Liver (tissue), 9 donors: ENCODE results near the gene TRABD. TPM values are rescaled to one million over a fixed set of nuclear protein-coding genes. Genes with fewer than 3 reads are reported as not detected.

Source experiments
- DNase-seq: peaks from one replicate; pipeline ENCODE4 v3.0.0-alpha.2; 2017; ENCODE audit warnings: low spot score
- H3K27ac ChIP-seq, 2 donors: one replicate each; pipeline ENCODE4 v1.7.0; 2013; ENCODE audit warnings: inconsistent platforms in 2 of 2, low read length in 2 of 2, control low read depth in 1 of 2, low read depth in 1 of 2, mild to moderate bottlenecking in 1 of 2
- H3K27me3 ChIP-seq, 4 donors: one replicate each; pipeline versions ENCODE4 v1.6.1 to v1.7.0; 2013; ENCODE audit warnings: low read length in 3 of 4, inconsistent platforms in 1 of 4, mild to moderate bottlenecking in 1 of 4, moderate library complexity in 1 of 4; ENCODE audit not compliant: control insufficient read depth in 4 of 4, insufficient read depth in 4 of 4
- H3K36me3 ChIP-seq, 4 donors: one replicate each; pipeline versions ENCODE4 v1.6.1 to v1.7.0; 2013; ENCODE audit warnings: low read length in 3 of 4, mild to moderate bottlenecking in 3 of 4, low read depth in 1 of 4, moderate library complexity in 1 of 4; ENCODE audit not compliant: control insufficient read depth in 4 of 4, insufficient read depth in 3 of 4
- H3K4me1 ChIP-seq, 4 donors: one replicate each; pipeline versions ENCODE4 v1.6.1 to v1.7.0; 2013; ENCODE audit warnings: low read length in 3 of 4, mild to moderate bottlenecking in 3 of 4, moderate library complexity in 1 of 4; ENCODE audit not compliant: control insufficient read depth in 4 of 4, insufficient read depth in 4 of 4
- H3K4me3 ChIP-seq, 3 donors: one replicate each; pipeline versions ENCODE4 v1.6.1 to v1.7.0; 2013; ENCODE audit warnings: low read length in 3 of 3, control low read depth in 1 of 3, low read depth in 1 of 3, mild to moderate bottlenecking in 1 of 3
- H3K9ac ChIP-seq, 2 donors: one replicate each; pipeline ENCODE4 v1.7.0; 2013; ENCODE audit warnings: low read length in 2 of 2, mild to moderate bottlenecking in 2 of 2, moderate library complexity in 2 of 2, control low read depth in 1 of 2, low read depth in 1 of 2
- H3K9me3 ChIP-seq, 4 donors: one replicate each; pipeline versions ENCODE4 v1.6.1 to v1.7.0; 2013; ENCODE audit warnings: low read length in 3 of 4; ENCODE audit not compliant: control insufficient read depth in 4 of 4
- EGR1 ChIP-seq, 2 donors: IDR thresholded peaks; 2 replicates each; pipeline ENCODE4 v1.6.1; 2016 to 2018; ENCODE audit warnings: antibody characterized with exemption in 2 of 2, low read depth in 2 of 2
- FOXA1 ChIP-seq: IDR thresholded peaks from 2 replicates; pipeline ENCODE4 v1.6.1; 2016; ENCODE audit warnings: antibody characterized with exemption
- GABPA ChIP-seq, 2 donors: IDR thresholded peaks in 1 of 2; conservative IDR thresholded peaks in 1 of 2; 2 replicates each; pipeline ENCODE4 v1.6.1; 2016; ENCODE audit warnings: antibody characterized with exemption in 2 of 2, mild to moderate bottlenecking in 1 of 2, moderate library complexity in 1 of 2
- HNF4A ChIP-seq, 2 donors: conservative IDR thresholded peaks; 2 replicates each; pipeline ENCODE4 v1.6.1; 2016; ENCODE audit warnings: antibody characterized with exemption in 2 of 2, mild to moderate bottlenecking in 2 of 2
- NR2F2 ChIP-seq: IDR thresholded peaks from 2 replicates; pipeline ENCODE4 v1.6.1; 2016; ENCODE audit warnings: antibody characterized with exemption
- RAD21 ChIP-seq, 2 donors: IDR thresholded peaks; 2 replicates each; pipeline ENCODE4 v1.6.1; 2016; ENCODE audit warnings: antibody characterized with exemption in 2 of 2, mild to moderate bottlenecking in 2 of 2
- RXRA ChIP-seq, 2 donors: IDR thresholded peaks; 2 replicates each; pipeline ENCODE4 v1.6.1; 2017 to 2018; ENCODE audit warnings: antibody characterized with exemption in 2 of 2, mild to moderate bottlenecking in 1 of 2
- SP1 ChIP-seq: IDR thresholded peaks from 2 replicates; pipeline ENCODE4 v1.6.1; 2018; ENCODE audit warnings: antibody characterized with exemption, mild to moderate bottlenecking
- TAF1 ChIP-seq: conservative IDR thresholded peaks from 2 replicates; pipeline ENCODE4 v1.6.1; 2016; ENCODE audit warnings: antibody characterized with exemption, mild to moderate bottlenecking
- YY1 ChIP-seq: IDR thresholded peaks from 2 replicates; pipeline ENCODE4 v1.6.1; 2016; ENCODE audit warnings: antibody characterized with exemption, mild to moderate bottlenecking
- WGBS: extraction: QIAGEN DNeasy Blood & Tissue Kit; methylation state at CpG from one replicate; pipeline ENCODE4 v1.1.7; 2013; 5-methylcytosine and 5-hydroxymethylcytosine counted together
- polyA plus RNA-seq, 2 donors: library from polyadenylated mRNA; stranded (reverse) in 1 of 2; unstranded in 1 of 2; fragments of 200-250 nt in 1 of 2; fragments of >200 nt in 1 of 2; fragmentation: Nextera tagmentation in 1 of 2; extraction: Ambion mirVana in 1 of 2; gene quantifications; one replicate each; pipeline versions ENCODE4 v1.2.1 to v1.2.3, GENCODE V29; 2013 to 2015
- total RNA-seq, 2 donors: library from RNA; depleted of rRNA; stranded (reverse); fragments of >200 nt; gene quantifications; one replicate each; pipeline ENCODE4 v1.2.3, GENCODE V29; 2014
- TF ChIP-seq, protein P1 (sequence below): fragments of 150-350 bp; IDR thresholded peaks from 2 replicates; pipeline ENCODE4 v1.5.1; 2017; ENCODE audit warnings: improper control_type of control experiment, low read depth, low read length; ENCODE audit not compliant: missing input control
- TF ChIP-seq, protein P2 (sequence below): IDR thresholded peaks from 2 replicates; pipeline ENCODE4 v1.6.1; 2016; ENCODE audit warnings: antibody characterized with exemption
- TF ChIP-seq, protein P3 (sequence below): IDR thresholded peaks from 2 replicates; pipeline ENCODE4 v1.6.1; 2016; ENCODE audit warnings: antibody characterized with exemption
- TF ChIP-seq, protein P4 (sequence below): IDR thresholded peaks from 2 replicates; pipeline ENCODE4 v1.6.1; 2016; ENCODE audit warnings: antibody characterized with exemption, mild to moderate bottlenecking
- TF ChIP-seq, protein P5 (sequence below): IDR thresholded peaks from 2 replicates; pipeline ENCODE4 v1.6.1; 2016; ENCODE audit warnings: antibody characterized with exemption
- donor health status: healthy.
- donor health status: healthy.
- donor health status: healthy.
- donor health status: healthy.
- donor health status: healthy.

Gene TRABD
- total and polyA plus RNA-seq, 4 donors = 10.5 to 29.7 (median 16.4) TPM

DNA sequence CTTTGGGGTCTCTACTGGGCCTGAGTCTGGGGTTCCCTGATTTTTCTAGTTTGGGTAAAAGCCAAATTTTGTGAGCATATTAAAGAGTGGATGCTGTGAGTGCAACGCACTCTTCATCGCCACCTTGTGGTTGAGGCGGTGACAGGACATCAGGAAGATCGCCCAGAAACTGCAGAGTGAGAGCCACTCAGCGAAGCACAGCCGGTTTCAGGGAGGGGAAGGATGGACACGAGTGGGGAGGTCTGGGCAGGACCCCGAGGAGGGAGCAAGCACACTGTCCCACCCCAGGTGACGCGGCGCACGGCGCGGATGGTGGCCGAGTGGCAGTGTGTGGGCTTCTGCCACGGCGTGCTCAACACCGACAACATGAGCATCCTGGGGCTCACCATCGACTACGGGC, 24.2 kb downstream of the TRABD start:
- DNase-seq = peak; percentile 67
- Histone ChIP-seq H3K4me1 (peaks cover 4 to 56% (median 38%) of the 10 kb centered on the region in 4 donors), H3K36me3 (peaks cover 18 to 52% (median 27%) of the 10 kb centered on the region in 4 donors), H3K27me3 (no peaks in the 10 kb centered on the region), H3K27ac (no peak overlapping the region), H3K4me3 (no peak overlapping the region), H3K9ac (no peak overlapping the region), H3K9me3 (no peaks in the 10 kb centered on the region)
- TF ChIP-seq HNF4A (conservative IDR thresholded peaks at IDR 0.05) (no peak), RAD21 (IDR thresholded peaks at IDR 0.05) (peak; percentile 77 to 88), EGR1 (IDR thresholded peaks at IDR 0.05; ENCODE audit: low read depth in 2 of 2) (no peak), GABPA (IDR thresholded peaks at IDR 0.05 in 1 of 2, conservative IDR thresholded peaks at IDR 0.05 in 1 of 2) (no peak), YY1 (no peak)
- TF ChIP-seq, protein P1, sequence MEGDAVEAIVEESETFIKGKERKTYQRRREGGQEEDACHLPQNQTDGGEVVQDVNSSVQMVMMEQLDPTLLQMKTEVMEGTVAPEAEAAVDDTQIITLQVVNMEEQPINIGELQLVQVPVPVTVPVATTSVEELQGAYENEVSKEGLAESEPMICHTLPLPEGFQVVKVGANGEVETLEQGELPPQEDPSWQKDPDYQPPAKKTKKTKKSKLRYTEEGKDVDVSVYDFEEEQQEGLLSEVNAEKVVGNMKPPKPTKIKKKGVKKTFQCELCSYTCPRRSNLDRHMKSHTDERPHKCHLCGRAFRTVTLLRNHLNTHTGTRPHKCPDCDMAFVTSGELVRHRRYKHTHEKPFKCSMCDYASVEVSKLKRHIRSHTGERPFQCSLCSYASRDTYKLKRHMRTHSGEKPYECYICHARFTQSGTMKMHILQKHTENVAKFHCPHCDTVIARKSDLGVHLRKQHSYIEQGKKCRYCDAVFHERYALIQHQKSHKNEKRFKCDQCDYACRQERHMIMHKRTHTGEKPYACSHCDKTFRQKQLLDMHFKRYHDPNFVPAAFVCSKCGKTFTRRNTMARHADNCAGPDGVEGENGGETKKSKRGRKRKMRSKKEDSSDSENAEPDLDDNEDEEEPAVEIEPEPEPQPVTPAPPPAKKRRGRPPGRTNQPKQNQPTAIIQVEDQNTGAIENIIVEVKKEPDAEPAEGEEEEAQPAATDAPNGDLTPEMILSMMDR = peak; percentile 76
- TF ChIP-seq, protein P2, sequence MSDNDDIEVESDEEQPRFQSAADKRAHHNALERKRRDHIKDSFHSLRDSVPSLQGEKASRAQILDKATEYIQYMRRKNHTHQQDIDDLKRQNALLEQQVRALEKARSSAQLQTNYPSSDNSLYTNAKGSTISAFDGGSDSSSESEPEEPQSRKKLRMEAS = no peak
- WGBS = 63% methylated on average over 20 of the region's 20 CpGs

DNA sequence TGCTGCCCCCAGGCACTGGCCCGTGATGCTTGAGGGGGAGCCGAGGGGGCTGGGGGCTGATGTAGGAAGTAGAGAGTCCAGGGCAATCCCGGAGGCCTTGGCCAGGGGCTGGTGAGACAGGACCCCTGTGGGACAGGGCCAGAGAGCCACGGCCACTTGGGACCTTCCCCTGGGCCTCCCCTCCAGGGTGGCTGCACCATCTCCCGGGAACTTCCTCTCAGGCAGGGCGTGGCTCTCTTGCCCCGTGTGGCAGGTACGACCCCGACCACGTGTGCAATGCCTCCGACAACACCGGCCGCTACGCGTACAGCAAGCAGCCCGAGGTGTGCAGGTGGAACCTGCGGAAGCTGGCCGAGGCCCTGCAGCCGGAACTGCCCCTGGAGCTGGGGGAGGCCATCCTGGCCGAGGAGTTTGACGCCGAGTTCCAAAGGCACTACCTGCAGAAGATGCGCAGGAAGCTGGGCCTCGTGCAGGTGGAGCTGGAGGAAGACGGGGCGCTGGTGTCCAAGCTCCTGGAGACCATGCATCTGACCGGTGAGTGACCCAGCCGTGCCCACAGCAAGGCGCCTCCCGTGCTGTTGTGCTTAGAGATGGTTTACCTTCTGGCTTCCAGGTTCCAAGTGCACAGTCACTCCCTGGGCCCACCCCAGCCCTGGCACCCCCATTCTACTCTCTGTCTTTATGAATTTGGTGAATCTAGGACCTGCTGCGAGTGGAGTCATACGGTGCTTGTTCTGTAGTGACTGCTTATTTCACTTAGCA, 24.8 kb downstream of the TRABD start:
- no peak for DNase-seq
- WGBS = 83% methylated on average over 32 of the region's 32 CpGs
- no peaks in the 10 kb centered on the region for H3K9me3 ChIP-seq
- H3K9ac ChIP-seq = no peak overlapping the region
- H3K4me1 ChIP-seq = peaks cover 3 to 52% (median 36%) of the 10 kb centered on the region in 4 donors
- H3K4me3 ChIP-seq = no peak overlapping the region
- TF ChIP-seq RXRA (IDR thresholded peaks at IDR 0.05) (no peak), GABPA (IDR thresholded peaks at IDR 0.05 in 1 of 2, conservative IDR thresholded peaks at IDR 0.05 in 1 of 2) (no peak), RAD21 (IDR thresholded peaks at IDR 0.05) (no peak), HNF4A (conservative IDR thresholded peaks at IDR 0.05) (no peak), NR2F2 (no peak), FOXA1 (no peak), YY1 (no peak), TAF1 (no peak), SP1 (no peak)
- TF ChIP-seq, protein P2 = no peak
- TF ChIP-seq, protein P3, sequence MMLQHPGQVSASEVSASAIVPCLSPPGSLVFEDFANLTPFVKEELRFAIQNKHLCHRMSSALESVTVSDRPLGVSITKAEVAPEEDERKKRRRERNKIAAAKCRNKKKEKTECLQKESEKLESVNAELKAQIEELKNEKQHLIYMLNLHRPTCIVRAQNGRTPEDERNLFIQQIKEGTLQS = no peak
- TF ChIP-seq, protein P4, sequence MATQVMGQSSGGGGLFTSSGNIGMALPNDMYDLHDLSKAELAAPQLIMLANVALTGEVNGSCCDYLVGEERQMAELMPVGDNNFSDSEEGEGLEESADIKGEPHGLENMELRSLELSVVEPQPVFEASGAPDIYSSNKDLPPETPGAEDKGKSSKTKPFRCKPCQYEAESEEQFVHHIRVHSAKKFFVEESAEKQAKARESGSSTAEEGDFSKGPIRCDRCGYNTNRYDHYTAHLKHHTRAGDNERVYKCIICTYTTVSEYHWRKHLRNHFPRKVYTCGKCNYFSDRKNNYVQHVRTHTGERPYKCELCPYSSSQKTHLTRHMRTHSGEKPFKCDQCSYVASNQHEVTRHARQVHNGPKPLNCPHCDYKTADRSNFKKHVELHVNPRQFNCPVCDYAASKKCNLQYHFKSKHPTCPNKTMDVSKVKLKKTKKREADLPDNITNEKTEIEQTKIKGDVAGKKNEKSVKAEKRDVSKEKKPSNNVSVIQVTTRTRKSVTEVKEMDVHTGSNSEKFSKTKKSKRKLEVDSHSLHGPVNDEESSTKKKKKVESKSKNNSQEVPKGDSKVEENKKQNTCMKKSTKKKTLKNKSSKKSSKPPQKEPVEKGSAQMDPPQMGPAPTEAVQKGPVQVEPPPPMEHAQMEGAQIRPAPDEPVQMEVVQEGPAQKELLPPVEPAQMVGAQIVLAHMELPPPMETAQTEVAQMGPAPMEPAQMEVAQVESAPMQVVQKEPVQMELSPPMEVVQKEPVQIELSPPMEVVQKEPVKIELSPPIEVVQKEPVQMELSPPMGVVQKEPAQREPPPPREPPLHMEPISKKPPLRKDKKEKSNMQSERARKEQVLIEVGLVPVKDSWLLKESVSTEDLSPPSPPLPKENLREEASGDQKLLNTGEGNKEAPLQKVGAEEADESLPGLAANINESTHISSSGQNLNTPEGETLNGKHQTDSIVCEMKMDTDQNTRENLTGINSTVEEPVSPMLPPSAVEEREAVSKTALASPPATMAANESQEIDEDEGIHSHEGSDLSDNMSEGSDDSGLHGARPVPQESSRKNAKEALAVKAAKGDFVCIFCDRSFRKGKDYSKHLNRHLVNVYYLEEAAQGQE = no peak
- TF ChIP-seq, protein P5, sequence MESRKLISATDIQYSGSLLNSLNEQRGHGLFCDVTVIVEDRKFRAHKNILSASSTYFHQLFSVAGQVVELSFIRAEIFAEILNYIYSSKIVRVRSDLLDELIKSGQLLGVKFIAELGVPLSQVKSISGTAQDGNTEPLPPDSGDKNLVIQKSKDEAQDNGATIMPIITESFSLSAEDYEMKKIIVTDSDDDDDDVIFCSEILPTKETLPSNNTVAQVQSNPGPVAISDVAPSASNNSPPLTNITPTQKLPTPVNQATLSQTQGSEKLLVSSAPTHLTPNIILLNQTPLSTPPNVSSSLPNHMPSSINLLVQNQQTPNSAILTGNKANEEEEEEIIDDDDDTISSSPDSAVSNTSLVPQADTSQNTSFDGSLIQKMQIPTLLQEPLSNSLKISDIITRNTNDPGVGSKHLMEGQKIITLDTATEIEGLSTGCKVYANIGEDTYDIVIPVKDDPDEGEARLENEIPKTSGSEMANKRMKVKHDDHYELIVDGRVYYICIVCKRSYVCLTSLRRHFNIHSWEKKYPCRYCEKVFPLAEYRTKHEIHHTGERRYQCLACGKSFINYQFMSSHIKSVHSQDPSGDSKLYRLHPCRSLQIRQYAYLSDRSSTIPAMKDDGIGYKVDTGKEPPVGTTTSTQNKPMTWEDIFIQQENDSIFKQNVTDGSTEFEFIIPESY = no peak
- TF ChIP-seq, protein P1 = no peak
- peaks cover 18 to 57% (median 31%) of the 10 kb centered on the region in 4 donors for H3K36me3 ChIP-seq
- no peaks in the 10 kb centered on the region for H3K27me3 ChIP-seq
- no peak overlapping the region for H3K27ac ChIP-seq
